GM18502 (cell line): ENCODE measurements around the gene PICK1.
"Not testable (repeated sequence)": the region's sequence is repeated elsewhere in the genome, so short reads cannot be mapped to it uniquely, and the experiment has no call there.

Experiments
- ATAC-seq: cut with Tn5 transposase; IDR thresholded peaks from one replicate; pipeline ENCODE4 v1.9.1; 2021; ENCODE audit warnings: mild to moderate bottlenecking; ENCODE audit not compliant: unreplicated experiment, poor library complexity

Gene PICK1

GRCh38 chr22:38110863-38111852, 54.0 kb downstream of the PICK1 start:
- ATAC-seq = no peak

GRCh38 chr22:38111925-38112355, 54.7 kb downstream of the PICK1 start:
- ATAC-seq = no peak

GRCh38 chr22:38112381-38112780, 55.2 kb downstream of the PICK1 start:
- no peak for ATAC-seq

- ATAC-seq = no peak
Observed at GRCh38 chr22:38114484-38115398, 57.5 kb downstream of the PICK1 start.

- no peak for ATAC-seq
Observed at GRCh38 chr22:38115423-38116205, 58.4 kb downstream of the PICK1 start.

- not testable (repeated sequence) for ATAC-seq
Observed at GRCh38 chr22:38117556-38117955, 60.4 kb downstream of the PICK1 start.

DNA sequence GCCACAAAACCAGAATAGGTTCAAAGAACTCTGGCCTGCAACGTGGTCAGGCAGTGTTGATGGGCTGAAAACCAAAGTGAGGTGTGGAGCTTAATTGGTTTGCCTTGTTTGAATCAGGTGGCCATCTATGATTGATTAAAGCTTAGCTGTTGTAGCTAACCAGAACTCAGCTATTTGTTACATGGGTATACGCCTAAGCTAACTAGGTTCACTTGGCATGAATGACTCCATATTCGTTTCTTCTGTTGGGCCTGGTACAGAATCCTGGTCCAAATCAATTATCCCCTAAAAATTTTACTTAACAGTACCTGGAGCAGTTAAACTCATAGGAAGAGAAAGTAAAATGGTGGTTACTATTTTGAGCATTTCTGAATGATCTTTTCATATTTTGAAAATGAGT, 61.0 kb downstream of the PICK1 start:
- ATAC-seq = no peak

DNA sequence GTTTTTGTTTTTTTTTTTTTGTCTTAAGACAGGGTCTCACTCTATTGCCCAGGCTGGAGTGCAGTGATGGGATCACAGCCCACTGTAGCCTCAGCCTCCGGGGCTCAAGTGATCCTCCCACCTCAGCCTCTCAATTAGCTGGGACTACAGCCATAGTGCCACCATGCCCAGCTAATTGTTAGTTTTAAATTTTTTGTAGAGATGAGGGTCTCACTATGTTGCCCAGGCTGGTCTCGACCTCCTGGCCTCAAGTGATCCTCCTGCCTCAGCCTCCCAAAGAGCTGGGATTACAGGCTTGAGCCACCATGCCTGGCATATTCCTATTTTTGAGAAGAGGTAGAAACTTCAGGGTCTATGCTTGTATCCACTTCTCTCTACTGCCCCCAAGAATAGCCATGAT, 61.5 kb downstream of the PICK1 start:
- not testable (repeated sequence) for ATAC-seq

GRCh38 chr22:38120359-38121110, 63.3 kb downstream of the PICK1 start:
- ATAC-seq = no peak

GRCh38 chr22:38122616-38123015, 65.4 kb downstream of the PICK1 start:
- no peak for ATAC-seq

GRCh38 chr22:38124236-38124974, 67.2 kb downstream of the PICK1 start:
- no peak for ATAC-seq

DNA sequence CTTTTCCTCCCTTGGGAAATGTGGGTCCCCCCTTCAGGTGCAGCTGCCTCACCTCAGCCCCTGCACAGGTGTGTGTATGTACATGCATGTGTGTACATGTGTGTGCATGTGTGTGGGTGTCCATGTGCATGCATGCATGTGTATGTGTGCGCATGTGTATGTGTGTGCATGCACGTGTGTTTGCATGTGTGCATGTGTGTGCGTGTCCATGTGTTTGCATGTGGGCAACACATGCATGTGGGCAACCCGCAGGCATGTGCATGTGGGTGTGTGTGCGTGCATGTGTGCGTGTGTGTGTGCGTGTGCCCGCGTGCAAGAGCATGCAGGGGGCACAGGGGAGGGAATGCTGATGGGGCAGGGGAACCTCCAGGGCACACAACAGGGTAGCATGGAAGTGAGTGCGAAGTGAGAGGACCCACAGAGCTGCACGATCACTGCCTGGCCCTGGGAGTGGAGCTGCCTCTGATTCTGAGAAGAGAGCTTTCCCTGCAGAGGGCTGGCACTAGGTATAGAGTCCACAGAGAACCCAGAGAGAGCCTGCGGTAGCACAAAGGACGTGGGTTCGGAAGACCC, 67.9 kb downstream of the PICK1 start:
- no peak for ATAC-seq
